Activated naive CD4-positive, alpha-beta T cell treated with anti-CD3 and anti-CD28 coated beads for 36 hours (primary cell): ENCODE measurements around the gene MINDY3. TPM values are rescaled to one million over a fixed set of nuclear protein-coding genes. Genes with fewer than 3 reads are reported as not detected.
"Not testable (repeated sequence)": the region's sequence is repeated elsewhere in the genome, so short reads cannot be mapped to it uniquely, and the experiment has no call there.

Experiments
- CTCF ChIA-PET: fragments of 350-600 bp; sonication (Branson Sonifier 250); formaldehyde crosslinking; loops from one replicate; lab custom pipeline; 2021; ENCODE audit warnings: antibody characterized with exemption; lab: Charles Lee
- DNase-seq: peaks from one replicate; pipeline ENCODE4 v3.0.0-alpha.2; 2020
- H3K27ac Mint-ChIP-seq: one replicate; pipeline ENCODE4 v1.8.0; 2021; ENCODE audit warnings: mild to moderate bottlenecking, mixed read lengths
- H3K27me3 Mint-ChIP-seq: one replicate; pipeline ENCODE4 v1.8.0; 2021; ENCODE audit warnings: low read depth, mixed read lengths
- H3K36me3 Mint-ChIP-seq: one replicate; pipeline ENCODE4 v1.8.0; 2021; ENCODE audit warnings: low read depth, mixed read lengths
- H3K4me1 Mint-ChIP-seq: one replicate; pipeline ENCODE4 v1.8.0; 2021; ENCODE audit warnings: low read depth, mixed read lengths
- H3K4me3 Mint-ChIP-seq: one replicate; pipeline ENCODE4 v1.8.0; 2021; ENCODE audit warnings: mild to moderate bottlenecking, moderate library complexity, mixed read lengths
- H3K9me3 Mint-ChIP-seq: one replicate; pipeline ENCODE4 v1.8.0; 2021; ENCODE audit warnings: mixed read lengths
- intact Hi-C: fragments of 100-400 bp; cut with micrococcal nuclease; formaldehyde crosslinking; loops from one replicate; pipeline ENCODE4 v1.15.1; 2023
- total RNA-seq, 2 experiments: library from RNA; stranded (reverse); gene quantifications; one replicate each; pipeline ENCODE4 v1.2.3, GENCODE V29; 2021

The MINDY3 gene
- total RNA-seq, 2 experiments from 2014 or later, result 9.0 to 12.0 TPM

DNA sequence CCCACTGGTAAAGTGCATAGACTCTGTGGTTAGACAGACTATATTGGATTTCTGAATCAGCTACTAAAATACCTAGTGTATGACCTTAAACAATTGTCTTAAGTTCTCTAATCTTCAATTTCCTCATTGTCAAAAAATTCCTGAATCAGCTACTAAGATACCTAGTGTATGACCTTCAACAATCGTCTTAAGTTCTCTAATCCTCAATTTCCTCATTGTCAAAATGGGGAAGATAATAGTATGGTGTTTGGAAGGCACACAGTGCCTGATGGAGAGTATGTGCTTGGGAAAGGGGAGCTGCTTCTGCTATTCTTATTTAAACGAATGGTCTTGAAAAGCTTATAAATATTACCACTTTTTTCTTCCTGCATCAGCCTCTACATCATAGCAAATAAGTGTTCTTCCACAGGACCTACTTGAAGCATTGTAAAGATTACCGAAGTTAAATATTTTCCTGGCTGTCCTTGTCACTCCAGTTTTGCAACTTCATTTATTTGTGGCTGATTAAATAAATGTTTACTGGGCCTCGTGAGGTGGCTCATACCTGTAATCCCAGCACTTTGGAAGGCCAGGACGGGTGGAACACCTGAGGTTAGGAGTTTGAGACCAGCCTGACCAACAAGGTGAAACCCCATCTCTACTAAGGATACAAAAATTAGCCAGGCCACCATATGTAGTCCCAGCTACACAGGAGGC, 76.2 kb downstream of the MINDY3 start:
- no peak overlapping the region for H3K27ac Mint-ChIP-seq
- no peaks in the 10 kb centered on the region for H3K9me3 Mint-ChIP-seq
- H3K36me3 Mint-ChIP-seq, result peaks cover 67% of the 10 kb centered on the region
- no peak overlapping the region for H3K4me3 Mint-ChIP-seq
- no peaks in the 10 kb centered on the region for H3K27me3 Mint-ChIP-seq
- CTCF ChIA-PET, result no interaction called here
- intact Hi-C loops, result no loop called here
- H3K4me1 Mint-ChIP-seq, result no peaks in the 10 kb centered on the region
- no peak for DNase-seq

DNA sequence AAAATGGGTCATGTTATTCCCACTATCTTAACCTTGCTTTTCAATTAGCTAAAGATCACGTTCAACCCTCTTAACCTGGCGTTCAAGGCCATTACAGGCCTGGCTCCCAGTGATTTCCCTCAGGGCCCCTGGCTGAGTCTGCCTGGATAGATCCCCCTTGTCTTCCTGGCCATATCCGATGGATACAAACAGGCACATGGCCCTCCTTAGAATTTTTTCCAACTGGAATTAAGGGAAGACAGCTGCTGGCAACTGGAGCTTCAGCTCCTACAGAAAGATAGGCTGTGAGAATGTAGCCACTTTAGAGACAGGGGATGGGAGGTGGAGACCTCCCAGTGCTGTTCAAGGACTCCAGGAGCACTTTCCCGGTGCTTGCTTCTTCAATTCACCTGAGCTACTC, 77.5 kb downstream of the MINDY3 start:
- Mint-ChIP-seq H3K36me3 (peaks cover 71% of the 10 kb centered on the region), H3K4me3 (no peak overlapping the region), H3K27me3 (no peaks in the 10 kb centered on the region), H3K9me3 (peaks cover 7% of the 10 kb centered on the region), H3K27ac (no peak overlapping the region), H3K4me1 (no peaks in the 10 kb centered on the region)
- intact Hi-C loops, result no loop called here
- CTCF ChIA-PET, result interaction anchor here (0.6 kb wide), 1 partner anchor 33 kb away, joined by 3 read pairs; no protein-coding TSS in a partner anchor
- DNase-seq, result no peak

DNA sequence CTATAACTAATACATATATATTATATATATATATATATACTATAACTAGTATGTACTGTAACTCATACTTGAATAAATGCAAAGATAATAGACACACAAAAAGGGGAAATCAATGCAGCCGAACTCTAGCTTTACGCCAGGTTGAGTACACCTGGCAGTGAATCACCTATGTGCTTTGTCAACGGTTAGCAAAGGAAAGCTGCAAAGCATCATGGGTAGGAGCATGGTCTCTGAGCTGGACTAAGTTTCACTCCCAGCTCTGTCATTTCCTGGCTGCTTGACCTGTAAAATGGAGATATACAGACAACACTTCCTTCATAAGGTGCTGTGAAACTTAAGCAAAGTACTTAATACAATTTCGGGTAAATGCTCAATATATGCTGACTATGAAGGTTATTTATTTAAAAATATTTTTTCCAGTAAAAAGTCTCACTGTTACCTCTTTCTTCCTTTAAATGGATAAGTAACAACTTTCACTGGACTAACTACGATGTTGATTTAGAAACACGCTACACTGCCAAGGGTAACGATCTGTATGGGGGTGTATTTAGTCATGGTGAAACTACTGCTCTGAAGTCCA, 78.8 kb downstream of the MINDY3 start:
- Mint-ChIP-seq H3K27ac (no peak overlapping the region), H3K36me3 (peaks cover 70% of the 10 kb centered on the region), H3K4me3 (no peak overlapping the region), H3K4me1 (no peaks in the 10 kb centered on the region), H3K9me3 (peaks cover 14% of the 10 kb centered on the region), H3K27me3 (no peaks in the 10 kb centered on the region)
- intact Hi-C loops, result no loop called here
- CTCF ChIA-PET, result no interaction called here
- DNase-seq, result no peak

DNA sequence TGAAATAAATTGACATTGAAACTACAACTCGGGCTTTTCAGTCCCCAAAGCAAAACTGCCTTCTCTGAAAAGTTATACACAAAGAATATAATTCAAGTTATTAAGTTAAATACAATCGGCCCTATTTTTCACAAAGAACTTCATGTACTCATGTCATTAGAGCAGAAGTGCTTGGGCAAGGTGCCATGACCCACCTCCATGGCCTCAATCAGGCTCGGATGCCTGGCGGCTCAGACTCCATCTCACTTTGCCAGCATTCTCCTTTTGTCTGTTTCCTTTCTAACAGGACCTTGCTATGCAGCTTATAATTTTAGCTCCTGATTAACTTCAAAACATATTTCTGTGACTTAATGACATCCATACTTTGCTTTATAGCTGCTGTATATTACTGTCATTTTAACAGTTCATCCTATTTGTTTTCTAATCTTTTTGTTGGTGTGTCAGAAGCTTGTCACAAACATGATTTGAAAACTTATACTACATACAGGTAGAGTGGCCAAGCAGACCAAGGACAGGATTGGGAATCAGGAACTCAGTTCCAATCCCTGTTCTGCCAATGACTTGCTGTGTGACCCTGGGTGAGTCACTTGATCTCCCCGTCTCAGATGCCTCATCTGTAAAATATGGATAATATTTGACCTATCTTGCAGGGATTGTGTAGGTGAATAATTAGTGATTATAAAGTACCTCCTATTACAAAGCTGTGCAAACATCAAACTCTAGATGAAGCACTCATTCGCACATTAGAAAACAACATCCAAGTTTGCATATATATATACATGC, 79.8 kb downstream of the MINDY3 start:
- H3K9me3 Mint-ChIP-seq, result peaks cover 21% of the 10 kb centered on the region
- intact Hi-C loops, result no loop called here
- peaks cover 69% of the 10 kb centered on the region for H3K36me3 Mint-ChIP-seq
- H3K27ac Mint-ChIP-seq, result no peak overlapping the region
- H3K4me1 Mint-ChIP-seq, result no peaks in the 10 kb centered on the region
- H3K4me3 Mint-ChIP-seq, result no peak overlapping the region
- DNase-seq, result no peak
- H3K27me3 Mint-ChIP-seq, result no peaks in the 10 kb centered on the region
- CTCF ChIA-PET, result interaction anchor here (0.6 kb wide), 1 partner anchor 396 kb away, joined by 3 read pairs; no protein-coding TSS in a partner anchor

DNA sequence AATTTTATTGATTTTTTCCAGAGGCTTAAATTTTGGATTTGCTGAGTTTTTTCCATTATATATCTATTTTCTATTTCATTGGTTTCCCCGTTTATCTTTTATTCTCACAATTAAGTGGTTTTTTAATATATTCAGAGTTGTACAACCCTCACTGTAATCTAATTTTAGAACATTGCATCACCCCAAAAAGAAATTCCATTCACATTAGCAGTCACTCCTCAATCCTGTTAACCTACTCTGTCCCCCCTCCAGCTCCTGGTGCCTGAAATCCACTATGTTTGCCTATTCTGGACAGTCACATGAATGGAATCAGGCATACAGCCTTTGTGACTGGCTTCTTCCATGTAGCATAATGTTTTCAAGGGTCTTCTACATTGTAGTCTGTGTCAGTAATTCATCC, 84.8 kb downstream of the MINDY3 start:
- Mint-ChIP-seq H3K4me3 (no peak overlapping the region), H3K27ac (no peak overlapping the region), H3K4me1 (no peaks in the 10 kb centered on the region), H3K36me3 (peaks cover 53% of the 10 kb centered on the region), H3K9me3 (peaks cover 25% of the 10 kb centered on the region), H3K27me3 (no peaks in the 10 kb centered on the region)
- CTCF ChIA-PET, result no interaction called here
- no peak for DNase-seq
- intact Hi-C loops, result no loop called here

DNA sequence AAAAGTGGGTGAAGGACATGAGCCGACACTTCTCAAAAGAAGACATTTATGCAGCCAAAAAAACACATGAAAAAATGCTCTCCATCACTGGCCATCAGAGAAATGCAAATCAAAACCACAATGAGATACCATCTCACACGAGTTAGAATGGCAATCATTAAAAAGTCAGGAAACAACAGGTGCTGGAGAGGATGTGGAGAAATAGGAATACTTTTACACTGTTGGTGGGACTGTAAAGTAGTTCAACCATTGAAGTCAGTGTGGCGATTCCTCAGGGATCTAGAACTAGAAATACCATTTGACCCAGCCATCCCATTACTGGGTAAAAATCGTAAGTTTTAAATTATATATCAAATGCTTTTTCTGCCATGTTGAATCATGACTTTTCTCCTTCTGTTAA, 85.8 kb downstream of the MINDY3 start:
- H3K27me3 Mint-ChIP-seq, intact Hi-C loops, H3K4me1 Mint-ChIP-seq, CTCF ChIA-PET, DNase-seq, H3K4me3 Mint-ChIP-seq, H3K27ac Mint-ChIP-seq: not testable (repeated sequence)
- Mint-ChIP-seq H3K36me3 (peaks cover 50% of the 10 kb centered on the region), H3K9me3 (peaks cover 25% of the 10 kb centered on the region)

DNA sequence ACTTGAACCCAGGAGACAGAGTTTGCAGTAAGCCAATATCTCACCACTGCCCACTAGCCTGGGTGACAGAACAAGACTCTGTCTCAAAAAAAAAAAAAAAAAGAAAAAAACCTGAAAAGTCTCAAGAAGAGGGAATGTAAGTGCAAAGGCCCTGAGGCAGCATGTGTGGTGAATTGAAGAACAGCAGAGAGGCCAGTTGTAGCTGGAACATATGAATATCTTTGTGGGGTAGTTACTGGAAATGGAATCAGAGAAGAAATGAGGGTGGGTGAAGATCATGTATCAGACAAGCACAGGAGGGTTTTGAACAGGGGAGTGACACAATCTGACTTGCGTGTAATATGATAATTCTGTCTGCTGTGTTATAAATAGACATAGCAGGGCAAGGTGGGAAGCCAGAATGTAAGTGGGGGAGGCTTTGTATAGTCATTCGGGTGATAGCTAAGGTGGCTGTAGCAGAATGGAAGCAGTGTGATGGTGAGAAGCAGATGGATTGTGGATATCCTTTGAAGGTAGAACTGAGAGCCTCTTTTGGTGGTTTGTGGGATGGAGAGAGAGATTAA, 95.3 kb downstream of the MINDY3 start:
- H3K4me3 Mint-ChIP-seq, result no peak overlapping the region
- intact Hi-C loops, result no loop called here
- CTCF ChIA-PET, result no interaction called here
- peaks cover 2% of the 10 kb centered on the region for H3K36me3 Mint-ChIP-seq
- no peak overlapping the region for H3K27ac Mint-ChIP-seq
- DNase-seq, result no peak
- H3K9me3 Mint-ChIP-seq, result peaks cover 7% of the 10 kb centered on the region
- H3K27me3 Mint-ChIP-seq, result peaks cover 2% of the 10 kb centered on the region
- H3K4me1 Mint-ChIP-seq, result no peaks in the 10 kb centered on the region

DNA sequence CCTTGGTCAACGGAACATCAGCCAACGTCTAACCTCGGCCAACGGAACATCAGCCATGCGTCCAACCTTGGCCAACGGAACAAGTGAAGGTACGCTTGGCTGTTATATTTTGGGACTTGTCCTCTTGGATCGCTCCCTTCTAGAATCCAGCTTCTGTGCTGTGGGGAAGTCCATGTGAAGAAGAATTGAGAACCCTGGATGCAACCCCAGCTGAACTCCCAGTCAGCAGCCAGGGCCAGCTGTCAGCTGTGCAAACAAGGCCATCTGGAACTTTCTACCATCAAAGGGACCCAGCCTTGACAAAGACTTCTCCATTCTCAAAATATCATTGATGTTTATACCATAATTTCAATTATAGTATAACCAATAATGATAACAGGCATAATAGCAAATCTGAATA, 97.3 kb downstream of the MINDY3 start:
- Mint-ChIP-seq H3K9me3 (peaks cover 7% of the 10 kb centered on the region), H3K4me1 (no peaks in the 10 kb centered on the region), H3K27ac (no peak overlapping the region), H3K36me3 (no peaks in the 10 kb centered on the region), H3K4me3 (no peak overlapping the region), H3K27me3 (peaks cover 2% of the 10 kb centered on the region)
- CTCF ChIA-PET, result no interaction called here
- intact Hi-C loops, result no loop called here
- no peak for DNase-seq

DNA sequence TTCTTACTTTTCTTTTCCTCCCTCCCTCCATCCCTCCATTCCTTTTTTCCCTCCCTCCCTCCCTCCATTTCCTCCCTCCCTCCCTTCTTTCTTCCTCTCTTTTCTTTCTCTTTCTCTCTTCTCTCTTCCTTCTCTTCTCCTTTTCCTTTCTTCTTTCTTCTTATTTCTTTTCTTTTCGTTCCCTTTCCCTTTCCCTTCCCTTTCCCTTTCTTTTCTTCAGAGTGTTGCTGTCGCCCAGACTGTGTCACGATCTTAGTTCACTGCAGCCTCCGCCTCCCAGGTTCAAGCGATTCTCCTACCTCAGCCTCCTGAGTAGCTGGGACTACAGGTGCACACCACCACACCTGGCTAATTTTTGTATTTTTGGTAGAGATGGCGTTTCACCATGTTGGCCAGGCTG, 98.1 kb downstream of the MINDY3 start:
- H3K9me3 Mint-ChIP-seq, H3K4me3 Mint-ChIP-seq, H3K4me1 Mint-ChIP-seq, CTCF ChIA-PET, DNase-seq, H3K27ac Mint-ChIP-seq, H3K36me3 Mint-ChIP-seq, H3K27me3 Mint-ChIP-seq, intact Hi-C loops: not testable (repeated sequence)

DNA sequence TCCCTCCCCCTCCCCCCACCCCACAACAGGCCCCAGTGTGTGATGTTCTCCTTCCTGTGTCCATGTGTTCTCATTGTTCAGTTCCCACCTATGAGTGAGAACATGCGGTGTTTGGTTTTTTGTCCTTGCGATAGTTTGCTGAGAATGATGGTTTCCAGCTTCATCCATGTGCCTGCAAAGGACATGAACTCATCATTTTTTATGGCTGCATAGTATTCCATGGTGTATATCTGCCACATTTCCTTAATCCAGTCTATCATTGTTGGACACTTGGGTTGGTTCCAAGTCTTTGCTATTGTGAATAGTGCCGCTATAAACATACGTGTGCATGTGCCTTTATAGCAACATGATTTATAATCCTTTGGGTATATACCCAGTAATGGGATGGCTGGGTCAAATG, 99.1 kb downstream of the MINDY3 start:
- H3K27me3 Mint-ChIP-seq, intact Hi-C loops, H3K36me3 Mint-ChIP-seq, H3K4me3 Mint-ChIP-seq, DNase-seq, H3K4me1 Mint-ChIP-seq, H3K27ac Mint-ChIP-seq, H3K9me3 Mint-ChIP-seq: not testable (repeated sequence)
- CTCF ChIA-PET, result interaction anchor here (0.6 kb wide), 1 partner anchor 118 kb away, joined by 6 read pairs; no protein-coding TSS in a partner anchor

DNA sequence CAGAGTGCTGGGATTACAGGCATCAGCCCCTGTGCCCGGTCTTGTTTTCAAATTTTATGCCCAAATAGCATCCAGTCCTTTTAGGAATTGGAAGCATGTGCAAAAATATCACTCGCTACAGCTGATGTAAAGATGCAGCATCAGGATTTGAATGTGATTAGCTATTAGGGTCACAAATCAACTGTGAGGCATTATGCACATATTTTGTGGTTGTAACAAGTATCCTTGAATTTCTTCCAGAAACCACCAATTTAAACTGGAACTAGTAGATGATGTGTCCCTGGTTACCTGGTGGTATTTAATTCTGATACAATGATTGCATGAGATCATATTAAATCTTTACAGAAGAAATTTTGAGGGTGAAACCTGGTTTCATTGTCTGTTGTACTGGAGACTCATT, 99.6 kb downstream of the MINDY3 start:
- no peak for DNase-seq
- Mint-ChIP-seq H3K27me3 (peaks cover 5% of the 10 kb centered on the region), H3K9me3 (peaks cover 7% of the 10 kb centered on the region), H3K4me3 (no peak overlapping the region), H3K27ac (no peak overlapping the region), H3K36me3 (no peaks in the 10 kb centered on the region), H3K4me1 (no peaks in the 10 kb centered on the region)
- CTCF ChIA-PET, result no interaction called here
- intact Hi-C loops, result no loop called here

DNA sequence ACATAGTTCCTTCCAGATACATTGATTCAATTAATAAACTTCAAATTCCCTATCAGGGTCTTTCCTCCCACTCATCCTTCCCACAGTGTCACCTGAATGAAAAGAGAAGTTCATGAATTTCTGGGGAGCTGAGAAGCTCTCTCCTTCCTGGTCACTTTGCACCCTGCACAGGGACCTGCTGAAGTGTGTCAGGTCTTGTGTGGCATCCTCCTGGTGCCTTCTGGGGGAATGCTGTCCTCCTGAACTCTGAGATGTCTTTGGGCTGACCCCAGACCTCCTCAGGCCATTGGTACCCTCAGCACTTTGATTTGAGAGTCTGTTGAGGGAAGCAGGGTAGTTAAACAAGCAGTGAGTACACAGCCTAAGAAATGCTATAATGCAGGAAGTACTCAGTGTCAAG, 101.0 kb downstream of the MINDY3 start:
- H3K4me1 Mint-ChIP-seq, result no peaks in the 10 kb centered on the region
- CTCF ChIA-PET, result no interaction called here
- intact Hi-C loops, result no loop called here
- no peak for DNase-seq
- no peaks in the 10 kb centered on the region for H3K36me3 Mint-ChIP-seq
- H3K27ac Mint-ChIP-seq, result no peak overlapping the region
- H3K9me3 Mint-ChIP-seq, result peaks cover 4% of the 10 kb centered on the region
- peaks cover 5% of the 10 kb centered on the region for H3K27me3 Mint-ChIP-seq
- no peak overlapping the region for H3K4me3 Mint-ChIP-seq
